Effector memory CD4-positive, alpha-beta T cell (primary cell): ENCODE data around the gene EFL1.

Experiments used
- DNase-seq, 3 donors: peaks; one replicate each; pipeline ENCODE4 v3.0.0-alpha.2; 2020
- H3K27ac ChIP-seq: 2 replicates; pipeline ENCODE4 v1.7.0; 2013; ENCODE audit warnings: mild to moderate bottlenecking, low read length, moderate library complexity; ENCODE audit not compliant: insufficient read depth, poor library complexity, severe bottlenecking
- H3K27me3 ChIP-seq: replicated peaks from 2 replicates; pipeline ENCODE4 v1.7.0; 2013; ENCODE audit warnings: mild to moderate bottlenecking, low read length; ENCODE audit not compliant: insufficient read depth, control insufficient read depth, poor library complexity, severe bottlenecking
- H3K36me3 ChIP-seq: 2 replicates; pipeline ENCODE4 v1.7.0; 2013; ENCODE audit warnings: mild to moderate bottlenecking, low read length, moderate library complexity; ENCODE audit not compliant: control insufficient read depth, insufficient read depth
- H3K4me1 ChIP-seq: 2 replicates; pipeline ENCODE4 v1.7.0; 2013; ENCODE audit warnings: low read length, mild to moderate bottlenecking; ENCODE audit not compliant: control insufficient read depth, insufficient read depth, poor library complexity, severe bottlenecking
- H3K4me3 ChIP-seq: 2 replicates; pipeline ENCODE4 v1.7.0; 2013; ENCODE audit warnings: low read length, low read depth, mild to moderate bottlenecking; ENCODE audit not compliant: insufficient read depth, poor library complexity, severe bottlenecking
- H3K9me3 ChIP-seq: 2 replicates; pipeline ENCODE4 v1.7.0; 2013; ENCODE audit warnings: mild to moderate bottlenecking, low read length, moderate library complexity; ENCODE audit not compliant: control insufficient read depth

Gene EFL1

GRCh38 chr15:82143390-82144385 is 118.8 kb downstream of the EFL1 start:
- no peak overlapping the region for H3K27ac ChIP-seq
- H3K36me3 ChIP-seq: no peaks in the 10 kb centered on the region
- no peaks in the 10 kb centered on the region for H3K4me1 ChIP-seq
- H3K4me3 ChIP-seq: no peak overlapping the region
- no peaks in the 10 kb centered on the region for H3K9me3 ChIP-seq
- H3K27me3 ChIP-seq: no peaks in the 10 kb centered on the region
- no peak for DNase-seq

GRCh38 chr15:82140886-82141285 is 121.6 kb downstream of the EFL1 start:
- DNase-seq: no peak
- Histone ChIP-seq H3K4me1 (no peaks in the 10 kb centered on the region), H3K9me3 (no peaks in the 10 kb centered on the region), H3K27ac (no peak overlapping the region), H3K36me3 (peaks cover 3% of the 10 kb centered on the region), H3K27me3 (no peaks in the 10 kb centered on the region), H3K4me3 (no peak overlapping the region)

GRCh38 chr15:82139823-82140268 is 122.7 kb downstream of the EFL1 start:
- no peaks in the 10 kb centered on the region for H3K4me1 ChIP-seq
- H3K4me3 ChIP-seq: no peak overlapping the region
- DNase-seq: no peak
- H3K27me3 ChIP-seq: no peaks in the 10 kb centered on the region
- H3K27ac ChIP-seq: no peak overlapping the region
- peaks cover 3% of the 10 kb centered on the region for H3K36me3 ChIP-seq
- H3K9me3 ChIP-seq: no peaks in the 10 kb centered on the region

GRCh38 chr15:82138306-82138705 is 124.2 kb downstream of the EFL1 start:
- Histone ChIP-seq H3K4me1 (no peaks in the 10 kb centered on the region), H3K27me3 (no peaks in the 10 kb centered on the region), H3K4me3 (no peak overlapping the region), H3K27ac (no peak overlapping the region), H3K36me3 (peaks cover 3% of the 10 kb centered on the region), H3K9me3 (no peaks in the 10 kb centered on the region)
- DNase-seq: no peak

GRCh38 chr15:82137261-82137660 is 125.3 kb downstream of the EFL1 start:
- no peak overlapping the region for H3K27ac ChIP-seq
- H3K9me3 ChIP-seq: no peaks in the 10 kb centered on the region

GRCh38 chr15:82136120-82136519 is 126.4 kb downstream of the EFL1 start:
- H3K27ac ChIP-seq: no peak overlapping the region
- no peak overlapping the region for H3K4me3 ChIP-seq
- H3K27me3 ChIP-seq: no peaks in the 10 kb centered on the region
- no peaks in the 10 kb centered on the region for H3K4me1 ChIP-seq
- no peak for DNase-seq
- peaks cover 6% of the 10 kb centered on the region for H3K36me3 ChIP-seq
- H3K9me3 ChIP-seq: no peaks in the 10 kb centered on the region

More at GRCh38 chr15:82137261-82137660, 125.3 kb downstream of the EFL1 start:
- DNase-seq: no peak
- Histone ChIP-seq H3K4me1 (no peaks in the 10 kb centered on the region), H3K4me3 (no peak overlapping the region), H3K36me3 (peaks cover 3% of the 10 kb centered on the region), H3K27me3 (no peaks in the 10 kb centered on the region)

- Histone ChIP-seq H3K27me3 (no peaks in the 10 kb centered on the region), H3K36me3 (peaks cover 6% of the 10 kb centered on the region), H3K4me3 (no peak overlapping the region), H3K27ac (no peak overlapping the region), H3K4me1 (no peaks in the 10 kb centered on the region), H3K9me3 (no peaks in the 10 kb centered on the region)
- DNase-seq: no peak
These were observed 126.9 kb downstream of the EFL1 start for GRCh38 chr15:82135638-82136037.

- H3K4me1 ChIP-seq: no peaks in the 10 kb centered on the region
- no peak overlapping the region for H3K4me3 ChIP-seq
- H3K9me3 ChIP-seq: no peaks in the 10 kb centered on the region
- DNase-seq: no peak
- H3K27ac ChIP-seq: no peak overlapping the region
- H3K36me3 ChIP-seq: peaks cover 12% of the 10 kb centered on the region
- no peaks in the 10 kb centered on the region for H3K27me3 ChIP-seq
These were observed 128.1 kb downstream of the EFL1 start for GRCh38 chr15:82134461-82134860.

GRCh38 chr15:82133251-82133650 is 129.3 kb downstream of the EFL1 start:
- Histone ChIP-seq H3K27ac (no peak overlapping the region), H3K36me3 (peaks cover 9% of the 10 kb centered on the region), H3K4me3 (no peak overlapping the region), H3K4me1 (no peaks in the 10 kb centered on the region), H3K9me3 (no peaks in the 10 kb centered on the region), H3K27me3 (no peaks in the 10 kb centered on the region)
- no peak for DNase-seq

- no peaks in the 10 kb centered on the region for H3K27me3 ChIP-seq
- no peak for DNase-seq
- H3K36me3 ChIP-seq: peaks cover 8% of the 10 kb centered on the region
- H3K4me3 ChIP-seq: no peak overlapping the region
- H3K9me3 ChIP-seq: no peaks in the 10 kb centered on the region
- no peaks in the 10 kb centered on the region for H3K4me1 ChIP-seq
- no peak overlapping the region for H3K27ac ChIP-seq
These were observed 129.8 kb downstream of the EFL1 start for GRCh38 chr15:82132742-82133141.
